ENCODE measurements around the gene F2RL3. TPM values are rescaled to one million over a fixed set of nuclear protein-coding genes. Genes with fewer than 3 reads are reported as not detected.

F2RL3 gene
- total and polyA plus RNA-seq, 9 of the 15 experiments (the other 6 are each of a cell fraction or from before 2014, with no cell fraction given) = 1.4 to 27.6 (median 11.9) TPM

- TF ChIP-seq RREB1 (CRISPR knock-in tag; IDR thresholded peaks at IDR 0.05) = no peak
- no peak for TF ChIP-seq E4F1 (CRISPR knock-in tag; IDR thresholded peaks at IDR 0.05; ENCODE audit: borderline replicate concordance)
Observed at GRCh38 chr19:16920816-16921529, 32.2 kb downstream of the F2RL3 start (continued).
